H9 (cell line): ENCODE results near the gene NEURL2. TPM values are rescaled to one million over a fixed set of nuclear protein-coding genes. Genes with fewer than 3 reads are reported as not detected.

Experiments
- DNase-seq: peaks from one replicate; pipeline ENCODE4 v3.0.0-alpha.2; 2017
- H2AFZ ChIP-seq: one replicate; pipeline ENCODE4 v1.6.1; 2013; ENCODE audit warnings: mild to moderate bottlenecking, low read length, control low read depth, moderate library complexity
- H2AK5ac ChIP-seq: 2 replicates; pipeline ENCODE4 v1.6.1; 2013; ENCODE audit warnings: low read length, control low read depth, mixed read lengths; ENCODE audit not compliant: insufficient read length
- H2BK120ac ChIP-seq: one replicate; pipeline ENCODE4 v1.6.1; 2013; ENCODE audit warnings: low read depth, mild to moderate bottlenecking, low read length, control low read depth, inconsistent platforms; ENCODE audit not compliant: poor library complexity, severe bottlenecking
- H2BK12ac ChIP-seq: 2 replicates; pipeline ENCODE4 v1.6.1; 2013; ENCODE audit warnings: low read length, control low read depth, mixed read lengths, low read depth; ENCODE audit not compliant: insufficient read length
- H2BK15ac ChIP-seq: 2 replicates; pipeline ENCODE4 v1.6.1; 2013; ENCODE audit warnings: low read depth, low read length, control low read depth
- H2BK20ac ChIP-seq: one replicate; pipeline ENCODE4 v1.6.1; 2013; ENCODE audit warnings: low read depth, mild to moderate bottlenecking, low read length, control low read depth, inconsistent platforms; ENCODE audit not compliant: poor library complexity, severe bottlenecking
- H2BK5ac ChIP-seq: 2 replicates; pipeline ENCODE4 v1.6.1; 2013; ENCODE audit warnings: low read length, control low read depth, mixed read lengths; ENCODE audit not compliant: insufficient read length
- H3K14ac ChIP-seq: 2 replicates; pipeline ENCODE4 v1.6.1; 2013; ENCODE audit warnings: low read length, control low read depth; ENCODE audit not compliant: insufficient read depth
- H3K18ac ChIP-seq: 2 replicates; pipeline ENCODE4 v1.6.1; 2013; ENCODE audit warnings: low read depth, mild to moderate bottlenecking, mixed read lengths, low read length, control low read depth; ENCODE audit not compliant: insufficient read length
- H3K23ac ChIP-seq: 2 replicates; pipeline ENCODE4 v1.6.1; 2013; ENCODE audit warnings: low read length, control low read depth, mixed read lengths, low read depth; ENCODE audit not compliant: insufficient read length
- H3K23me2 ChIP-seq: 2 replicates; pipeline ENCODE4 v1.6.1; 2013; ENCODE audit warnings: low read depth, mild to moderate bottlenecking, mixed read lengths, low read length, control low read depth; ENCODE audit not compliant: insufficient read length, poor library complexity, severe bottlenecking
- H3K27ac ChIP-seq: 2 replicates; pipeline ENCODE4 v1.5.1; 2013; ENCODE audit warnings: low read length, control low read depth, mixed read lengths, low read depth; ENCODE audit not compliant: insufficient read length
- H3K27me3 ChIP-seq: 2 replicates; pipeline ENCODE4 v1.6.1; 2013; ENCODE audit warnings: low read length, control low read depth, inconsistent platforms; ENCODE audit not compliant: insufficient read depth
- H3K4ac ChIP-seq: 2 replicates; pipeline ENCODE4 v1.6.1; 2013; ENCODE audit warnings: low read depth, mild to moderate bottlenecking, control low read depth, inconsistent platforms, low read length, moderate library complexity
- H3K4me1 ChIP-seq: 2 replicates; pipeline ENCODE4 v1.6.1; 2013; ENCODE audit warnings: low read length, control low read depth, inconsistent platforms; ENCODE audit not compliant: insufficient read depth
- H3K4me2 ChIP-seq: 2 replicates; pipeline ENCODE4 v1.6.1; 2013; ENCODE audit warnings: low read length, control low read depth, mixed read lengths; ENCODE audit not compliant: insufficient read length, insufficient read depth
- H3K56ac ChIP-seq: 2 replicates; pipeline ENCODE4 v1.6.1; 2013; ENCODE audit warnings: low read depth, mild to moderate bottlenecking, mixed read lengths, low read length, control low read depth; ENCODE audit not compliant: insufficient read length
- H3K79me1 ChIP-seq: 2 replicates; pipeline ENCODE4 v1.6.1; 2013; ENCODE audit warnings: low read depth, mild to moderate bottlenecking, moderate library complexity, low read length, control low read depth, inconsistent platforms; ENCODE audit not compliant: insufficient read depth, poor library complexity, severe bottlenecking
- H3K79me2 ChIP-seq: 2 replicates; pipeline ENCODE4 v1.6.1; 2013; ENCODE audit warnings: low read length, control low read depth, inconsistent platforms; ENCODE audit not compliant: insufficient read depth
- H3K9ac ChIP-seq: 2 replicates; pipeline ENCODE4 v1.6.1; 2013; ENCODE audit warnings: low read length, control low read depth, mixed read lengths; ENCODE audit not compliant: insufficient read length; ENCODE audit errors: extremely low read depth
- H3K9me3 ChIP-seq: one replicate; pipeline ENCODE4 v1.6.1; 2013; ENCODE audit warnings: low read depth, low read length, inconsistent platforms; ENCODE audit not compliant: control insufficient read depth
- H3T11ph ChIP-seq: one replicate; pipeline ENCODE4 v1.6.1; 2013; ENCODE audit warnings: mild to moderate bottlenecking, low read length, control low read depth, inconsistent platforms
- H4K20me1 ChIP-seq: one replicate; pipeline ENCODE4 v1.6.1; 2013; ENCODE audit not compliant: control insufficient read depth, insufficient read length, insufficient read depth
- H4K5ac ChIP-seq: 2 replicates; pipeline ENCODE4 v1.6.1; 2013; ENCODE audit warnings: low read depth, mild to moderate bottlenecking, mixed read lengths, low read length, control low read depth; ENCODE audit not compliant: insufficient read length
- H4K8ac ChIP-seq: replicated peaks from 2 replicates; pipeline ENCODE4 v1.6.1; 2013; ENCODE audit warnings: low read length, control low read depth, mixed read lengths, low read depth; ENCODE audit not compliant: insufficient read length
- H4K91ac ChIP-seq: 2 replicates; pipeline ENCODE4 v1.6.1; 2013; ENCODE audit warnings: low read depth, mild to moderate bottlenecking, moderate library complexity, mixed read lengths, low read length, control low read depth; ENCODE audit not compliant: insufficient read length
- H3K27ac Mint-ChIP-seq, 3 experiments: 2 replicates in 2 of 3; 3 replicates in 1 of 3; pipeline ENCODE4 v1.8.0; 2020 to 2021; ENCODE audit warnings: mixed read lengths in 3 of 3, mild to moderate bottlenecking in 1 of 3, moderate library complexity in 1 of 3
- H3K27me3 Mint-ChIP-seq: 2 replicates; pipeline ENCODE4 v1.8.0; 2021; ENCODE audit warnings: low read depth, mild to moderate bottlenecking, moderate library complexity, mixed read lengths
- H3K36me3 Mint-ChIP-seq, 3 experiments: 2 replicates in 2 of 3; 3 replicates in 1 of 3; pipeline ENCODE4 v1.8.0; 2020 to 2021; ENCODE audit warnings: low read depth in 3 of 3, mixed read lengths in 3 of 3; ENCODE audit not compliant: insufficient read depth in 1 of 3
- H3K4me1 Mint-ChIP-seq, 2 experiments: 2 replicates each; pipeline ENCODE4 v1.8.0; 2020; ENCODE audit warnings: mixed read lengths in 2 of 2
- H3K4me3 Mint-ChIP-seq, 2 experiments: 2 replicates in 1 of 2; 3 replicates in 1 of 2; pipeline ENCODE4 v1.8.0; 2020 to 2021; ENCODE audit warnings: mild to moderate bottlenecking in 2 of 2, mixed read lengths in 2 of 2, moderate library complexity in 1 of 2
- H3K9me3 Mint-ChIP-seq, 2 experiments: 2 replicates in 1 of 2; 3 replicates in 1 of 2; pipeline ENCODE4 v1.8.0; 2020; ENCODE audit warnings: mild to moderate bottlenecking in 2 of 2, mixed read lengths in 2 of 2, moderate library complexity in 1 of 2
- CTCF ChIP-seq: fragments of 200-600 bp; sonication (generic); conservative IDR thresholded peaks from 3 replicates; pipeline ENCODE4 v1.8.0; 2021; ENCODE audit warnings: antibody characterized with exemption, mild to moderate bottlenecking
- WGBS: extraction: QIAGEN DNeasy Blood & Tissue Kit; methylation state at CpG from one replicate; pipeline ENCODE4 v1.1.7; 2013; ENCODE audit warnings: missing lambda C conversion rate, low lambda C conversion rate, mixed read lengths; ENCODE audit not compliant: insufficient read length; ENCODE audit errors: extremely low coverage; 5-methylcytosine and 5-hydroxymethylcytosine counted together
- total RNA-seq: library from RNA; stranded (reverse); gene quantifications from 2 replicates; pipeline ENCODE4 v1.2.1, GENCODE V29; 2021

The NEURL2 gene
- total RNA-seq, 1 experiment from 2014 or later = 5.4 TPM

GRCh38 chr20:45897692-45898091, 6.7 kb upstream of the NEURL2 start:
- Mint-ChIP-seq H3K36me3 (peaks cover 23 to 56% (median 47%) of the 10 kb centered on the region in 3 experiments), H3K27ac (peak overlapping the region in 2 of 3 experiments; percentile 25 to 46; a peak in 2 of 7 replicates), H3K9me3 (no peaks in the 10 kb centered on the region), H3K4me1 (no peaks in the 10 kb centered on the region), H3K27me3 (no peaks in the 10 kb centered on the region; the same call in 1 of the 2 replicates), H3K4me3 (no peak overlapping the region)
- H2BK12ac ChIP-seq = no peak overlapping the region
- no peak overlapping the region for H2AK5ac ChIP-seq
- H3K4me1 ChIP-seq = no peaks in the 10 kb centered on the region
- H4K91ac ChIP-seq = no peak overlapping the region
- no peak overlapping the region for H2BK15ac ChIP-seq
- no peak overlapping the region for H3K4me2 ChIP-seq
- H3K9ac ChIP-seq = no peak overlapping the region
- H3K18ac ChIP-seq = no peak overlapping the region
- H4K5ac ChIP-seq = no peak overlapping the region
- H3K23me2 ChIP-seq = no peaks in the 10 kb centered on the region
- H4K8ac ChIP-seq = no peak overlapping the region
- H3K9me3 ChIP-seq = no peaks in the 10 kb centered on the region
- no peak overlapping the region for H3K56ac ChIP-seq
- H3K4ac ChIP-seq = no peak overlapping the region
- no peak overlapping the region for H3K14ac ChIP-seq
- H3K79me2 ChIP-seq = no peaks in the 10 kb centered on the region
- H2BK5ac ChIP-seq = no peak overlapping the region
- H3K79me1 ChIP-seq = no peaks in the 10 kb centered on the region
- DNase-seq = no peak
- H3T11ph ChIP-seq = no peak overlapping the region
- no peak overlapping the region for H2AFZ ChIP-seq
- no peaks in the 10 kb centered on the region for H3K27me3 ChIP-seq
- H3K23ac ChIP-seq = no peak overlapping the region
- no CpG with 5 or more reads among the region's 7 CpGs for WGBS
- no peak overlapping the region for H2BK20ac ChIP-seq
- no peaks in the 10 kb centered on the region for H4K20me1 ChIP-seq
- no peak overlapping the region for H2BK120ac ChIP-seq
- no peak for TF ChIP-seq CTCF
- no peak overlapping the region for H3K27ac ChIP-seq
